ENCODE measurements around the gene C14orf119. TPM values are rescaled to one million over a fixed set of nuclear protein-coding genes. Genes with fewer than 3 reads are reported as not detected.

Gene C14orf119
- total RNA-seq, result 48.0 and 58.5 TPM in 2 replicates

GRCh38 chr14:23095196-23096108 is at the start of gene C14orf119:
Gene C14orf119, plus strand, starts transcription at chr14:23095505. Its CDS starts 2,154 bp downstream, at chr14:23097659.

GRCh38 chr14:23056956-23057756 is 38.1 kb upstream of the C14orf119 start, which contains the start of gene CDH24:
Gene CDH24, minus strand, starts transcription at chr14:23057520. Its CDS starts 1,787 bp downstream, at chr14:23055733.

GRCh38 chr14:23094666-23095195 is 574 bp upstream of the C14orf119 start, which contains the start of gene ACIN1:
Gene ACIN1, minus strand, starts transcription at chr14:23095136. Its CDS starts 24 bp downstream, at chr14:23095112.

GRCh38 chr14:23104591-23105347 is 9.5 kb downstream of the C14orf119 start, which contains the start of gene CIROP:
Gene CIROP, minus strand, starts transcription at chr14:23104989. Its CDS starts 69 bp downstream, at chr14:23104920.

GRCh38 chr14:23118506-23119362 is 23.4 kb downstream of the C14orf119 start, which contains the start of gene CEBPE:
Gene CEBPE, minus strand, starts transcription at chr14:23119255. Its CDS starts 164 bp downstream, at chr14:23119091.

Other genes starting within 250 kb of the C14orf119 start
- 117 and 200 TPM in 2 replicates for gene LRP10, start 223.8 kb upstream of the C14orf119 start, total RNA-seq
- gene REM2, start 212.3 kb upstream of the C14orf119 start, total RNA-seq, result 0.14 TPM in 1 of 2 replicates, not detected in the other
- 59.2 and 93.5 TPM in 2 replicates for gene RBM23, start 176.4 kb upstream of the C14orf119 start, total RNA-seq
- 46.0 and 60.8 TPM in 2 replicates for gene PRMT5, start 166.1 kb upstream of the C14orf119 start, total RNA-seq
- 17.2 and 28.2 TPM in 2 replicates for gene HAUS4, start 138.4 kb upstream of the C14orf119 start, total RNA-seq
- gene AJUBA, start 113.0 kb upstream of the C14orf119 start, total RNA-seq, result 36.3 and 57.9 TPM in 2 replicates
- gene C14orf93, start 85.4 kb upstream of the C14orf119 start, total RNA-seq, result 5.6 and 7.8 TPM in 2 replicates
- 182 and 254 TPM in 2 replicates for gene PSMB5, start 60.6 kb upstream of the C14orf119 start, total RNA-seq
- not detected in 2 replicates for gene PSMB11, start 53.3 kb upstream of the C14orf119 start, total RNA-seq
- gene CDH24, start 38.0 kb upstream of the C14orf119 start, total RNA-seq, result 8.0 and 9.7 TPM in 2 replicates
- 52.9 and 88.7 TPM in 2 replicates for gene ACIN1, start 369 bp upstream of the C14orf119 start, total RNA-seq
- gene CIROP, start 9.5 kb downstream of the C14orf119 start, total RNA-seq, result not detected in 2 replicates
- not detected in 2 replicates for gene CEBPE, start 23.8 kb downstream of the C14orf119 start, total RNA-seq
- 0.89 and 1.8 TPM in 2 replicates for gene SLC7A8, start 88.2 kb downstream of the C14orf119 start, total RNA-seq
- gene RNF212B, start 142.4 kb downstream of the C14orf119 start, total RNA-seq, result not detected in 2 replicates
- gene HOMEZ, start 190.6 kb downstream of the C14orf119 start, total RNA-seq, result 3.6 and 4.9 TPM in 2 replicates
- 2.3 and 3.0 TPM in 2 replicates for gene PPP1R3E, start 207.4 kb downstream of the C14orf119 start, total RNA-seq
- 18.4 and 24.9 TPM in 2 replicates for gene BCL2L2, start 211.3 kb downstream of the C14orf119 start, total RNA-seq
- gene PABPN1, start 226.0 kb downstream of the C14orf119 start, total RNA-seq, result 98.9 and 104 TPM in 2 replicates